Measurements from ENCODE around the gene PIBF1.

The PIBF1 gene

GRCh38 chr13:73018336-73018735 is 236.4 kb downstream of the PIBF1 start:
- DNase-seq (ENCODE audit: extremely low read depth, low read depth), result no peak
- TF ChIP-seq CTCF (IDR thresholded peaks at IDR 0.05; ENCODE audit: low read depth, low read length), result no peak

- no peak for TF ChIP-seq CTCF (IDR thresholded peaks at IDR 0.05; ENCODE audit: low read depth, low read length)
These were observed 243.5 kb downstream of the PIBF1 start for GRCh38 chr13:73025217-73026012.

GRCh38 chr13:73034901-73035300 is 253.0 kb downstream of the PIBF1 start:
- DNase-seq (ENCODE audit: extremely low read depth, low read depth), result no peak
- TF ChIP-seq CTCF (IDR thresholded peaks at IDR 0.05; ENCODE audit: low read depth, low read length), result no peak

More at GRCh38 chr13:73025217-73026012, 243.5 kb downstream of the PIBF1 start:
- DNase-seq (ENCODE audit: extremely low read depth, low read depth), result no peak

GRCh38 chr13:73035660-73036059 is 253.7 kb downstream of the PIBF1 start:
- TF ChIP-seq CTCF (IDR thresholded peaks at IDR 0.05; ENCODE audit: low read depth, low read length), result no peak
- DNase-seq (ENCODE audit: extremely low read depth, low read depth), result no peak

GRCh38 chr13:73036566-73036965 is 254.6 kb downstream of the PIBF1 start:
- DNase-seq (ENCODE audit: extremely low read depth, low read depth), result no peak
- TF ChIP-seq CTCF (IDR thresholded peaks at IDR 0.05; ENCODE audit: low read depth, low read length), result no peak

DNA sequence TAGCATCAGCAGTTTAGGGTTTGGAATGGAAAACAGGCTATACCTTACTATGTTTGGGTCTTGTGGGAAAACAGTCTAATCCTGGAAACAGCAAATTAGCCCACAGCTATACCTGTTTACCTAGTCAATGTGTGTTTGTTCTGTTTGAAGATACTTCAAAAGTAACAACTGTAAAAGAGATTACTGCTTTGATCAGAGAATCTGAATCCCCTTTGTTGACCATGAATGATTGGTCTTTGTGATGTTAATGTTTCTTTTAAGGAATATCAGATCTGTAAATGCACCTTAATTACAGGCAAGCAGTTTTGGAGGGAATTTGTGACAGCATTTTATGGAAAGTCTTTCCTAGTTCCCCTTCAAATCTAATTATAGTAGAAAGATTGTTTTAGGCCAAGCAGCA is 256.1 kb downstream of the PIBF1 start:
- no peak for DNase-seq (ENCODE audit: extremely low read depth, low read depth)
- TF ChIP-seq CTCF (IDR thresholded peaks at IDR 0.05; ENCODE audit: low read depth, low read length), result no peak

DNA sequence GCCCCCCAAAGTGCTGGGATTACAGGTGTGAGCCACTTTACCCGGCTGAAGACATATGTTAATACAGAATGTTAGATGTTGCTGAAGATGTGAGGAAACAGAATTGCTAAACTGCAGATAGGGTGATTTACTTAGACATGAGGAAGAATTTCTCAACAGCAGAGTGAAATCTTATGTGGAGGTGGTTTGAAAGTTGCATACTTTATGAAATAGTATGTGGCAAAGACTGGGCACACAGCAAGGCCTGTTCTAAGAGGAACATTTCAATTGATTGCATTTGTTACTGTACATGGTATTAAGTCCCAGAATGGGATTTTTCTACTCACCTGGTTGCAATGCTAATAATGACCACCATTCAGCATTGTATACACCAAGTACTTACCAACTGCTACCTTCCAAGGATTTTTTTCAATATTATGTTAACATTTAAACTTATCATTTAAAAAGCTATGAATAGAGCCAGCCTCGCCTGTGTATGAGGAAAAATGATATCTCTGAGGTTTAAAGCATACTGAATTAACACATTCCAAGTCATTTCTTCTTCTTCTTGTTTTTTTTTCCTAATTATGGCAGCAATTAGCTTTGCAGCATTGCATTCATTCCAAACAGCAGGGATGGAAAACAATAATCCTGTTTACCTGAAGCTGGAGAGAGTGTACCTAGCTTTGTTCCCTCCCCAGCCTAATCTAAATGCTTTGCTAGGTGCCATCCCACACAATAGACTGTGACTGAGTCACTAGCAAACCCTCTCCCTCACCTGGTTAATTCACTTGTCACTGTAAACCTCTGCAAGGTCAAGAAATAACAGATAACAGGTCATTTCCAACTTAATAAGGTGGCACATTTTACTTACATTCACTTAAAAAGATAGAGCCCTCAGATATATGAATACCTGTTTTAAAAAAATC is 257.5 kb downstream of the PIBF1 start:
- DNase-seq (ENCODE audit: extremely low read depth, low read depth), result no peak
- no peak for TF ChIP-seq CTCF (IDR thresholded peaks at IDR 0.05; ENCODE audit: low read depth, low read length)
